Measurements from ENCODE around the gene KAT2A.

DNA sequence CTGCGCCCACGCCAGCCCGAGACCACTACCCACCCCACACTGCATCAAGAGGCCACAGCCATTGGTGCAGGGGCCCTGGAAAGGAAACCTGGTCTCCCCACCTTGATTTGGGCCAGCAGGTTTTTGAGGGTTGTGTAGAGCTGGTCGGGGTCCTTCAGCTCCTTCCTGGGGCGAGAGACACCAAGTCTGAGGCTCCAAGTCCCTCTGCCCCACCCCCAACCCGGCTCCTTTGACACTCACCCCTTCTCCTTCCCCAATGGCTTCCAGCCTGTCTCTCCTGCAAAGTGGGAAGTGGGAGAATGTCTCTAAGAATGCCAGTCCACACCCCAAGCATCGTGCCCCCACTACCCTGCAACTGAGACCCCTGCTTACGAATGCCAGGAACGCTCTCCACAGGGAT is 7.0 kb downstream of the KAT2A start:
- TF ChIP-seq RELA (CRISPR knock-in tag; IDR thresholded peaks at IDR 0.05; ENCODE audit: borderline replicate concordance) (no peak), NFYB (CRISPR knock-in tag; conservative IDR thresholded peaks at IDR 0.05; ENCODE audit: low read depth) (no peak), FOXJ3 (CRISPR knock-in tag; IDR thresholded peaks at IDR 0.05; ENCODE audit: borderline replicate concordance) (no peak), TEAD4 (CRISPR knock-in tag; IDR thresholded peaks at IDR 0.05) (no peak), SP1 (CRISPR knock-in tag; conservative IDR thresholded peaks at IDR 0.05) (no peak), JUN (CRISPR knock-in tag; IDR thresholded peaks at IDR 0.05) (no peak), CREM (CRISPR knock-in tag; IDR thresholded peaks at IDR 0.05) (no peak), SMAD4 (CRISPR knock-in tag; IDR thresholded peaks at IDR 0.05) (no peak), ZNF423 (CRISPR knock-in tag; IDR thresholded peaks at IDR 0.05) (no peak), NR3C1 (CRISPR knock-in tag; conservative IDR thresholded peaks at IDR 0.05; ENCODE audit: low read depth) (no peak)
- TF ChIP-seq, protein P1, sequence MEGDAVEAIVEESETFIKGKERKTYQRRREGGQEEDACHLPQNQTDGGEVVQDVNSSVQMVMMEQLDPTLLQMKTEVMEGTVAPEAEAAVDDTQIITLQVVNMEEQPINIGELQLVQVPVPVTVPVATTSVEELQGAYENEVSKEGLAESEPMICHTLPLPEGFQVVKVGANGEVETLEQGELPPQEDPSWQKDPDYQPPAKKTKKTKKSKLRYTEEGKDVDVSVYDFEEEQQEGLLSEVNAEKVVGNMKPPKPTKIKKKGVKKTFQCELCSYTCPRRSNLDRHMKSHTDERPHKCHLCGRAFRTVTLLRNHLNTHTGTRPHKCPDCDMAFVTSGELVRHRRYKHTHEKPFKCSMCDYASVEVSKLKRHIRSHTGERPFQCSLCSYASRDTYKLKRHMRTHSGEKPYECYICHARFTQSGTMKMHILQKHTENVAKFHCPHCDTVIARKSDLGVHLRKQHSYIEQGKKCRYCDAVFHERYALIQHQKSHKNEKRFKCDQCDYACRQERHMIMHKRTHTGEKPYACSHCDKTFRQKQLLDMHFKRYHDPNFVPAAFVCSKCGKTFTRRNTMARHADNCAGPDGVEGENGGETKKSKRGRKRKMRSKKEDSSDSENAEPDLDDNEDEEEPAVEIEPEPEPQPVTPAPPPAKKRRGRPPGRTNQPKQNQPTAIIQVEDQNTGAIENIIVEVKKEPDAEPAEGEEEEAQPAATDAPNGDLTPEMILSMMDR (IDR thresholded peaks at IDR 0.05): no peak
- TF ChIP-seq, protein P2, sequence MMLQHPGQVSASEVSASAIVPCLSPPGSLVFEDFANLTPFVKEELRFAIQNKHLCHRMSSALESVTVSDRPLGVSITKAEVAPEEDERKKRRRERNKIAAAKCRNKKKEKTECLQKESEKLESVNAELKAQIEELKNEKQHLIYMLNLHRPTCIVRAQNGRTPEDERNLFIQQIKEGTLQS (CRISPR knock-in tag; conservative IDR thresholded peaks at IDR 0.05): no peak
- TF ChIP-seq, protein P3, sequence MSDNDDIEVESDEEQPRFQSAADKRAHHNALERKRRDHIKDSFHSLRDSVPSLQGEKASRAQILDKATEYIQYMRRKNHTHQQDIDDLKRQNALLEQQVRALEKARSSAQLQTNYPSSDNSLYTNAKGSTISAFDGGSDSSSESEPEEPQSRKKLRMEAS (CRISPR knock-in tag; IDR thresholded peaks at IDR 0.05): no peak
- TF ChIP-seq, protein P4, sequence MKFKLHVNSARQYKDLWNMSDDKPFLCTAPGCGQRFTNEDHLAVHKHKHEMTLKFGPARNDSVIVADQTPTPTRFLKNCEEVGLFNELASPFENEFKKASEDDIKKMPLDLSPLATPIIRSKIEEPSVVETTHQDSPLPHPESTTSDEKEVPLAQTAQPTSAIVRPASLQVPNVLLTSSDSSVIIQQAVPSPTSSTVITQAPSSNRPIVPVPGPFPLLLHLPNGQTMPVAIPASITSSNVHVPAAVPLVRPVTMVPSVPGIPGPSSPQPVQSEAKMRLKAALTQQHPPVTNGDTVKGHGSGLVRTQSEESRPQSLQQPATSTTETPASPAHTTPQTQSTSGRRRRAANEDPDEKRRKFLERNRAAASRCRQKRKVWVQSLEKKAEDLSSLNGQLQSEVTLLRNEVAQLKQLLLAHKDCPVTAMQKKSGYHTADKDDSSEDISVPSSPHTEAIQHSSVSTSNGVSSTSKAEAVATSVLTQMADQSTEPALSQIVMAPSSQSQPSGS (CRISPR knock-in tag; IDR thresholded peaks at IDR 0.05; ENCODE audit: borderline replicate concordance, low read depth): no peak
